Activated CD8-positive, alpha-beta memory T cell treated with anti-CD3 and anti-CD28 coated beads for 36 hours (primary cell): Measurements from ENCODE around the gene PPFIA1. TPM values are rescaled to one million over a fixed set of nuclear protein-coding genes. Genes with fewer than 3 reads are reported as not detected.
"Not testable (repeated sequence)": the region's sequence is repeated elsewhere in the genome, so short reads cannot be mapped to it uniquely, and the experiment has no call there.

Source experiments
- CTCF ChIA-PET: fragments of 350-600 bp; sonication (Branson Sonifier 250); formaldehyde crosslinking; loops from one replicate; lab custom pipeline; 2021; ENCODE audit warnings: antibody characterized with exemption; lab: Charles Lee
- POLR2A ChIA-PET: fragments of 350-600 bp; sonication (Branson Sonifier 250); formaldehyde crosslinking; loops from one replicate; lab custom pipeline; 2021; ENCODE audit warnings: antibody characterized with exemption; lab: Charles Lee
- total RNA-seq, 2 experiments: library from RNA; stranded (reverse); gene quantifications; one replicate each; pipeline ENCODE4 v1.2.3, GENCODE V29; 2021

The PPFIA1 gene
- total RNA-seq, 2 experiments from 2014 or later = 41.8 to 44.7 TPM

- POLR2A ChIA-PET = no interaction called here
- CTCF ChIA-PET = no interaction called here
Observed at GRCh38 chr11:70371241-70371640, 100.8 kb downstream of the PPFIA1 start.

- ChIA-PET POLR2A (no interaction called here), CTCF (no interaction called here)
Observed at GRCh38 chr11:70372076-70372475, 101.6 kb downstream of the PPFIA1 start.

- CTCF ChIA-PET = interaction anchor here (1.5 kb wide), 1 partner anchor 458 kb away, joined by 3 read pairs; no protein-coding TSS in a partner anchor
- POLR2A ChIA-PET = no interaction called here
Observed at GRCh38 chr11:70376621-70377020, 106.1 kb downstream of the PPFIA1 start.

- POLR2A ChIA-PET = no interaction called here
- CTCF ChIA-PET = interaction anchor here (1.5 kb wide), 1 partner anchor 459 kb away, joined by 3 read pairs; no protein-coding TSS in a partner anchor
Observed at GRCh38 chr11:70377645-70378044, 107.2 kb downstream of the PPFIA1 start.

GRCh38 chr11:70378506-70379134 is 108.1 kb downstream of the PPFIA1 start:
- POLR2A ChIA-PET = no interaction called here
- CTCF ChIA-PET = no interaction called here

- ChIA-PET CTCF (no interaction called here), POLR2A (no interaction called here)
Observed at GRCh38 chr11:70381350-70381749, 110.9 kb downstream of the PPFIA1 start.

GRCh38 chr11:70381872-70382861 is 111.7 kb downstream of the PPFIA1 start:
- POLR2A ChIA-PET = no interaction called here
- CTCF ChIA-PET = no interaction called here

GRCh38 chr11:70383664-70384565 is 113.4 kb downstream of the PPFIA1 start:
- ChIA-PET POLR2A (no interaction called here), CTCF (no interaction called here)

GRCh38 chr11:70384566-70385152 is 114.2 kb downstream of the PPFIA1 start:
- POLR2A ChIA-PET = no interaction called here
- CTCF ChIA-PET = no interaction called here

GRCh38 chr11:70387564-70387963 is 117.1 kb downstream of the PPFIA1 start:
- ChIA-PET CTCF (no interaction called here), POLR2A (no interaction called here)

GRCh38 chr11:70389201-70389600 is 118.7 kb downstream of the PPFIA1 start:
- POLR2A ChIA-PET = no interaction called here
- CTCF ChIA-PET = no interaction called here

- CTCF ChIA-PET = not testable (repeated sequence)
Observed at GRCh38 chr11:70390882-70391281, 120.4 kb downstream of the PPFIA1 start.

GRCh38 chr11:70394211-70394950 is 123.9 kb downstream of the PPFIA1 start:
- CTCF ChIA-PET = no interaction called here

More at GRCh38 chr11:70390882-70391281, 120.4 kb downstream of the PPFIA1 start:
- POLR2A ChIA-PET = interaction anchor here (0.6 kb wide), 1 partner anchor 52 kb away, joined by 4 read pairs; no protein-coding TSS in a partner anchor

GRCh38 chr11:70397336-70397982 is 127.0 kb downstream of the PPFIA1 start:
- POLR2A ChIA-PET = interaction anchor here (0.6 kb wide), 1 partner anchor 32 kb away, joined by 3 read pairs; no protein-coding TSS in a partner anchor

More at GRCh38 chr11:70394211-70394950, 123.9 kb downstream of the PPFIA1 start:
- POLR2A ChIA-PET = no interaction called here

GRCh38 chr11:70397983-70398833 is 127.7 kb downstream of the PPFIA1 start, which contains the start of gene CTTN:
CTTN (plus strand) TSS chr11:70398529; CDS start chr11:70407298, 8,769 bp downstream.
- CTCF ChIA-PET = no interaction called here

More at GRCh38 chr11:70397336-70397982, 127.0 kb downstream of the PPFIA1 start:
- CTCF ChIA-PET = no interaction called here

GRCh38 chr11:70398834-70399680 is 128.6 kb downstream of the PPFIA1 start:
- CTCF ChIA-PET = no interaction called here
- POLR2A ChIA-PET = no interaction called here

More at GRCh38 chr11:70397983-70398833, 127.7 kb downstream of the PPFIA1 start, which contains the start of gene CTTN:
- POLR2A ChIA-PET = interaction anchor here (0.6 kb wide), 1 partner anchor 33 kb away, joined by 3 read pairs; no protein-coding TSS in a partner anchor
